Neural progenitor cell (in vitro differentiated cells): ENCODE measurements around the gene TMEM179B.

Source experiments
- EZH2 ChIP-seq: fragments of 200-600 bp; sonication (generic); IDR thresholded peaks from 2 replicates; pipeline ENCODE4 v1.6.1; 2017; ENCODE audit warnings: antibody characterized with exemption, mild to moderate bottlenecking, moderate library complexity
- TF ChIP-seq, protein P1 (sequence below): fragments of 200-600 bp; sonication (generic); IDR thresholded peaks from 2 replicates; pipeline ENCODE4 v1.5.1; 2017; ENCODE audit warnings: antibody characterized with exemption, mild to moderate bottlenecking

DNA sequence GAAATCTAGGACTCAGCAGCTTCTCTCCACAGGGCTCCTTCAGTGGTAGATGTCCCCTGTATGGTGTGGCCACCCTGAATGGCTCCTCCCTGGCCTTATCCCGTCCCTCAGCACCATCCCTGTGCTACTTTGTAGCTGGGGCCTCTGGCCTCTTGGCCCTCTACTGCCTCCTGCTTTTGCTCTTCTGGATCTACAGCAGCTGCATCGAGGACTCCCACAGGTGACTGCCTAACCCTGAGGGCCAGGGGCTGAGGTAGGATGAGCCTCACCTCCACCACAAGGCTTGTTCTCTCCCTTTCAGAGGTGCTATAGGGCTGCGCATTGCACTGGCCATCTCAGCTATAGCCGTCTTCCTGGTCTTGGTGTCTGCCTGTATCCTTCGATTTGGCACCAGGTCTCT is 1.8 kb downstream of the TMEM179B start:
- TF ChIP-seq, protein P1, sequence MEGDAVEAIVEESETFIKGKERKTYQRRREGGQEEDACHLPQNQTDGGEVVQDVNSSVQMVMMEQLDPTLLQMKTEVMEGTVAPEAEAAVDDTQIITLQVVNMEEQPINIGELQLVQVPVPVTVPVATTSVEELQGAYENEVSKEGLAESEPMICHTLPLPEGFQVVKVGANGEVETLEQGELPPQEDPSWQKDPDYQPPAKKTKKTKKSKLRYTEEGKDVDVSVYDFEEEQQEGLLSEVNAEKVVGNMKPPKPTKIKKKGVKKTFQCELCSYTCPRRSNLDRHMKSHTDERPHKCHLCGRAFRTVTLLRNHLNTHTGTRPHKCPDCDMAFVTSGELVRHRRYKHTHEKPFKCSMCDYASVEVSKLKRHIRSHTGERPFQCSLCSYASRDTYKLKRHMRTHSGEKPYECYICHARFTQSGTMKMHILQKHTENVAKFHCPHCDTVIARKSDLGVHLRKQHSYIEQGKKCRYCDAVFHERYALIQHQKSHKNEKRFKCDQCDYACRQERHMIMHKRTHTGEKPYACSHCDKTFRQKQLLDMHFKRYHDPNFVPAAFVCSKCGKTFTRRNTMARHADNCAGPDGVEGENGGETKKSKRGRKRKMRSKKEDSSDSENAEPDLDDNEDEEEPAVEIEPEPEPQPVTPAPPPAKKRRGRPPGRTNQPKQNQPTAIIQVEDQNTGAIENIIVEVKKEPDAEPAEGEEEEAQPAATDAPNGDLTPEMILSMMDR = no peak
- TF ChIP-seq EZH2 = no peak
